Neural cell (in vitro differentiated cells): Measurements from ENCODE around the gene EPB41L2. TPM values are rescaled to one million over a fixed set of nuclear protein-coding genes. Genes with fewer than 3 reads are reported as not detected.

Experiments
- H2AFZ ChIP-seq: fragments of 200-600, 300-800 bp; sonication (generic), shearing (Covaris generic); 2 replicates; pipeline ENCODE4 v1.6.0; 2014; ENCODE audit warnings: low read depth, mild to moderate bottlenecking, antibody characterized with exemption, low read length, moderate library complexity
- H3F3A ChIP-seq: fragments of 200-600 bp; shearing (Covaris generic); 2 replicates; pipeline ENCODE4 v1.6.1; 2016; ENCODE audit warnings: mild to moderate bottlenecking, moderate library complexity, mixed read lengths, antibody characterized with exemption, low read length; ENCODE audit not compliant: insufficient read depth, poor library complexity, severe bottlenecking
- H3K27ac ChIP-seq: fragments of 200-600, 300-800 bp; sonication (generic), shearing (Covaris generic); 2 replicates; pipeline ENCODE4 v1.5.1; 2014; ENCODE audit warnings: mild to moderate bottlenecking, low read length, moderate library complexity
- H3K27me3 ChIP-seq: fragments of 300-800, 200-600 bp; sonication (generic), shearing (Covaris generic); 2 replicates; pipeline ENCODE4 v1.6.0; 2014; ENCODE audit warnings: mild to moderate bottlenecking, low read depth, low read length, moderate library complexity; ENCODE audit not compliant: insufficient read depth
- H3K36me3 ChIP-seq: fragments of 300-800, 200-600 bp; sonication (generic), shearing (Covaris generic); 2 replicates; pipeline ENCODE4 v1.5.1; 2014; ENCODE audit warnings: mild to moderate bottlenecking, antibody characterized with exemption, low read length, moderate library complexity; ENCODE audit not compliant: insufficient read depth
- H3K4me2 ChIP-seq: fragments of 300-800, 200-600 bp; sonication (generic), shearing (Covaris generic); 2 replicates; pipeline ENCODE4 v1.6.0; 2014; ENCODE audit warnings: mild to moderate bottlenecking, low read length
- H3K4me3 ChIP-seq: fragments of 300-800, 200-600 bp; sonication (generic), shearing (Covaris generic); 2 replicates; pipeline ENCODE4 v1.5.1; 2014; ENCODE audit warnings: mild to moderate bottlenecking, low read length, moderate library complexity
- H3K79me2 ChIP-seq: fragments of 200-600 bp; shearing (Covaris generic); replicated peaks from 2 replicates; pipeline ENCODE4 v1.6.0; 2014; ENCODE audit warnings: mild to moderate bottlenecking, low read length, moderate library complexity; ENCODE audit not compliant: insufficient read depth
- H3K9ac ChIP-seq: fragments of 300-800, 200-600 bp; sonication (generic), shearing (Covaris generic); 2 replicates; pipeline ENCODE4 v1.6.1; 2016; ENCODE audit warnings: mild to moderate bottlenecking, low read length, mixed read lengths
- H3K9me2 ChIP-seq: fragments of 200-600 bp; shearing (Covaris generic); 2 replicates; pipeline ENCODE4 v1.6.1; 2016; ENCODE audit warnings: mild to moderate bottlenecking, low read length, mixed read lengths; ENCODE audit not compliant: insufficient read depth
- H3K9me3 ChIP-seq: fragments of 200-600, 300-800 bp; sonication (generic), shearing (Covaris generic); 2 replicates; pipeline ENCODE4 v1.6.1; 2016; ENCODE audit warnings: mild to moderate bottlenecking, mixed run types, low read length, moderate library complexity, mixed read lengths
- H4K20me1 ChIP-seq: fragments of 200-600 bp; shearing (Covaris generic); 2 replicates; pipeline ENCODE4 v1.6.1; 2016; ENCODE audit warnings: mild to moderate bottlenecking, mixed run types; ENCODE audit not compliant: insufficient read depth
- CTCF ChIP-seq: fragments of 450-650 bp; IDR thresholded peaks from 2 replicates; pipeline ENCODE4 v1.5.1; 2014; ENCODE audit warnings: antibody characterized with exemption, mild to moderate bottlenecking, moderate library complexity; ENCODE audit not compliant: poor library complexity, severe bottlenecking
- EP300 ChIP-seq: fragments of 450-650 bp; conservative IDR thresholded peaks from 2 replicates; pipeline ENCODE4 v1.6.1; 2014; ENCODE audit warnings: antibody characterized with exemption, mild to moderate bottlenecking, moderate library complexity; ENCODE audit not compliant: poor library complexity, severe bottlenecking
- EZH2 ChIP-seq: fragments of 200-600, 300-800 bp; shearing (Covaris generic), sonication (generic); IDR thresholded peaks from 2 replicates; pipeline ENCODE4 v1.6.1; 2014; ENCODE audit warnings: antibody characterized with exemption, low read length, borderline replicate concordance, mild to moderate bottlenecking; ENCODE audit not compliant: insufficient read depth, poor library complexity, severe bottlenecking
- MXI1 ChIP-seq: fragments of 450-650 bp; conservative IDR thresholded peaks from 2 replicates; pipeline ENCODE4 v1.6.1; 2014; ENCODE audit warnings: antibody characterized with exemption, mild to moderate bottlenecking; ENCODE audit not compliant: poor library complexity, severe bottlenecking
- POLR2AphosphoS5 ChIP-seq: IDR thresholded peaks from 2 replicates; pipeline ENCODE4 v1.6.1; 2012
- RAD21 ChIP-seq: fragments of 450-650 bp; conservative IDR thresholded peaks from 2 replicates; pipeline ENCODE4 v1.6.1; 2014; ENCODE audit warnings: antibody characterized with exemption, mild to moderate bottlenecking, moderate library complexity
- REST ChIP-seq: IDR thresholded peaks from 2 replicates; pipeline ENCODE4 v1.6.1; 2012; ENCODE audit warnings: borderline replicate concordance
- SMC3 ChIP-seq: fragments of 450-650 bp; conservative IDR thresholded peaks from 2 replicates; pipeline ENCODE4 v1.6.1; 2014; ENCODE audit warnings: antibody characterized with exemption, mild to moderate bottlenecking, moderate library complexity; ENCODE audit not compliant: poor library complexity
- TAF1 ChIP-seq: IDR thresholded peaks from 2 replicates; pipeline ENCODE4 v1.6.1; 2012; ENCODE audit warnings: low read depth
- polyA plus RNA-seq: library from polyadenylated mRNA; depleted of rRNA; stranded (reverse); fragments of >200 nt; gene quantifications from 2 replicates; pipeline ENCODE4 v1.2.3, GENCODE V29; 2014

EPB41L2 gene
- polyA plus RNA-seq, 1 donor from 2014 or later: 13.5 TPM

GRCh38 chr6:131103296-131103695 is 40.3 kb upstream of the EPB41L2 start:
- Histone ChIP-seq H3K36me3 (no peaks in the 10 kb centered on the region), H3K79me2 (no peaks in the 10 kb centered on the region), H3K4me2 (no peak overlapping the region), H3K27me3 (no peaks in the 10 kb centered on the region), H4K20me1 (no peaks in the 10 kb centered on the region), H3F3A (no peaks in the 10 kb centered on the region), H3K9me2 (no peaks in the 10 kb centered on the region), H3K9ac (no peak overlapping the region), H3K9me3 (no peaks in the 10 kb centered on the region), H3K27ac (no peak overlapping the region), H3K4me3 (no peak overlapping the region), H2AFZ (no peak overlapping the region)
- TF ChIP-seq EP300 (no peak), POLR2AphosphoS5 (no peak), CTCF (no peak), EZH2 (no peak), MXI1 (no peak), REST (no peak), SMC3 (no peak), TAF1 (no peak), RAD21 (no peak)

- H3K4me2 ChIP-seq: no peak overlapping the region
- H3K9me2 ChIP-seq: no peaks in the 10 kb centered on the region
- no peaks in the 10 kb centered on the region for H3K36me3 ChIP-seq
- H4K20me1 ChIP-seq: no peaks in the 10 kb centered on the region
- no peak for TF ChIP-seq TAF1
- TF ChIP-seq EP300: no peak
- no peak for TF ChIP-seq CTCF
- no peak for TF ChIP-seq MXI1
- TF ChIP-seq RAD21: no peak
- TF ChIP-seq SMC3: no peak
- no peak for TF ChIP-seq EZH2
- TF ChIP-seq REST: no peak
- no peak for TF ChIP-seq POLR2AphosphoS5
- no peak overlapping the region for H3K4me3 ChIP-seq
- no peak overlapping the region for H3K9ac ChIP-seq
- no peak overlapping the region for H3K27ac ChIP-seq
- no peak overlapping the region for H2AFZ ChIP-seq
- no peaks in the 10 kb centered on the region for H3F3A ChIP-seq
- H3K79me2 ChIP-seq: no peaks in the 10 kb centered on the region
- no peaks in the 10 kb centered on the region for H3K9me3 ChIP-seq
- H3K27me3 ChIP-seq: no peaks in the 10 kb centered on the region
Measured at GRCh38 chr6:131101911-131102680, 39.1 kb upstream of the EPB41L2 start.
